ENCODE results near the gene HMOX2.

DNA sequence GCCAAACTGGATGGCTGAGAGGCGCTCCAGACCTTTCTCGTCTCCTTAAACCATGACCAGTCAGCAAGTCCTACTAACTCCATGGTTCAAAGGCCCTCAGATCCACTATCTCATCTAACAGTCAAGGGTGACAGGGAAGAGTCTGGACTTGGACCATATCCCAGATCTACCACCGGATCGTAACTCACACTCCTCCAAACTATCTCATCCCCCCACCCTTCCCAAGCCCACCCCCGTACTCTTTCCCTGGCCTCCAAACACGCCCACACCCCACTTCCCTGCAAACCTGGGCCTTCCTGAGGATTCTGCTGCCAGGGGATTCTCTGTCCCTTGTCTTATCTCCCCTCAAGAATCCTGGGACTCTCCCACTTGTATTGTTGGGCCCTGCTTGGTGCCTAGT lies 57.3 kb downstream of the HMOX2 start:
- TF ChIP-seq CTCF (IDR thresholded peaks at IDR 0.05) = no peak
- no peak for TF ChIP-seq POLR2A (IDR thresholded peaks at IDR 0.05; ENCODE audit: low read depth)

Measured in esophagus muscularis mucosa (tissue), 3 donors.